ENCODE data around the gene DCTD. TPM values are rescaled to one million over a fixed set of nuclear protein-coding genes. Genes with fewer than 3 reads are reported as not detected.

The DCTD gene
- total and polyA plus RNA-seq, 2 of the 13 experiments (the other 11 are each of a cell fraction or from before 2014, with no cell fraction given), result 85.1 to 95.3 TPM

DNA sequence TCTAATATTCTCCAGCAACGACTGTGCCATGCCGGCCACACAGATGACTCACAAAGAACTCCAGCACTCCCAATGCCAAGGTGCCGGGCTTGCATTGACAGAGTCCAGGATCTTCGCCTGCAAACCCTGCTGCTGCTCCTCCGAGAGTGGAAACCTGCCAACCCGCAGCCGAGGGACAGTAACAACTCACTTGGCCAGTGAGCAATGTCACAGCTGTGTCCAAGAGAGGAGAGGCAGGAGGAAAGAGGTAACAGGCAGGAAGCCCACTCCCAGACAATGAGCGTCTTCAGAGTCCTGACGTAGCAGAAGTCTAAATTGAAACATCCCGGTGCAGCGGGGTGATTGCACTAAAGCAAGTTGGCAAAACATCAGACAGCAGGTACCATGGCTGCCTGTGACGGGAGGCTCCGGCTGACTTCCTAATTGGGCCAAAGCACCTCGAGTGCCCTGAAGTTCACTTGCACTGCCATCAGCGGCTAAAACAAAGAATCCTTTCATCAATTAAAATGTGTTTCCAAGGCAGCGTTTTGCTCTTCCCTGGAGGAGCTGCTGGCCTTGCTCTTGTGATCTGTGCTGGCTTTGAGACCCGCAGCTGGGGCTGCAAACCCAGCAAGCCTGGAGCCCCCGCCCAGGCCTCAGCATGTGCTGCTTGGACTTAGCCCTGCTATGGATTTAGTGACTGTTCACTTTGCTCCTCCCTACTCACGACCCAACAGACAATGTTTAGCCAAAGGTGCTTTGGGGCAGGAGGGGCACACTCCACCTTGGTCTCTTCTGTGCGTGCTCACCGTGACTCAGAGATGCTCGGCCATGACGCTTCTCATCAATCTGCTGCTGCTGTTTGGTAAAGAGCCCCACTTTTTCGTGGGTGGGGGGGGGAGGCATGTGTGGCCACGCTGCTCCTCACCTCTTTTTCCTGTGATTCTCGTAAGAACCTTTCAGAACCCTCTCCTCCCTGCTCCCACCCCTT, 36.5 kb downstream of the DCTD start (continued):
- TF ChIP-seq ZNF292 (CRISPR knock-in tag; IDR thresholded peaks at IDR 0.05; ENCODE audit: borderline replicate concordance, low read depth) (peak; percentile 95), THAP9 (CRISPR knock-in tag; IDR thresholded peaks at IDR 0.05; ENCODE audit: borderline replicate concordance) (peak; percentile 55; the same call in 1 of the 2 replicates), ATF2 (CRISPR knock-in tag; IDR thresholded peaks at IDR 0.05) (peak; percentile 72; the same call in 1 of the 2 replicates), KLF16 (CRISPR knock-in tag; IDR thresholded peaks at IDR 0.05) (peak in 1 of 2 experiments; percentile 69; a peak in 2 of 4 replicates), MTA1 (CRISPR knock-in tag; IDR thresholded peaks at IDR 0.05; ENCODE audit: borderline replicate concordance) (peak; percentile 78; the same call in 1 of the 2 replicates), ZZZ3 (CRISPR knock-in tag; IDR thresholded peaks at IDR 0.05; ENCODE audit: borderline replicate concordance) (no peak), STAT6 (CRISPR knock-in tag; IDR thresholded peaks at IDR 0.05; ENCODE audit: borderline replicate concordance) (peak; percentile 86; the same call in 1 of the 2 replicates), ISL2 (CRISPR knock-in tag; IDR thresholded peaks at IDR 0.05) (peak; percentile 63; the same call in 1 of the 2 replicates), HNF4G (IDR thresholded peaks at IDR 0.05; ENCODE audit: borderline replicate concordance, low read depth, low read length) (peak; percentile 87), HNF4G (CRISPR knock-in tag; IDR thresholded peaks at IDR 0.05; ENCODE audit: borderline replicate concordance, low read depth) (peak; percentile 79; the same call in 1 of the 2 replicates), U2AF1 (optimal IDR thresholded peaks at IDR 0.05; ENCODE audit: low read depth, low read length) (peak; percentile 6), ZBTB20 (CRISPR knock-in tag; IDR thresholded peaks at IDR 0.05; ENCODE audit: borderline replicate concordance, low read depth) (peak; percentile 61; the same call in 1 of the 2 replicates)
- TF ChIP-seq, protein P1, sequence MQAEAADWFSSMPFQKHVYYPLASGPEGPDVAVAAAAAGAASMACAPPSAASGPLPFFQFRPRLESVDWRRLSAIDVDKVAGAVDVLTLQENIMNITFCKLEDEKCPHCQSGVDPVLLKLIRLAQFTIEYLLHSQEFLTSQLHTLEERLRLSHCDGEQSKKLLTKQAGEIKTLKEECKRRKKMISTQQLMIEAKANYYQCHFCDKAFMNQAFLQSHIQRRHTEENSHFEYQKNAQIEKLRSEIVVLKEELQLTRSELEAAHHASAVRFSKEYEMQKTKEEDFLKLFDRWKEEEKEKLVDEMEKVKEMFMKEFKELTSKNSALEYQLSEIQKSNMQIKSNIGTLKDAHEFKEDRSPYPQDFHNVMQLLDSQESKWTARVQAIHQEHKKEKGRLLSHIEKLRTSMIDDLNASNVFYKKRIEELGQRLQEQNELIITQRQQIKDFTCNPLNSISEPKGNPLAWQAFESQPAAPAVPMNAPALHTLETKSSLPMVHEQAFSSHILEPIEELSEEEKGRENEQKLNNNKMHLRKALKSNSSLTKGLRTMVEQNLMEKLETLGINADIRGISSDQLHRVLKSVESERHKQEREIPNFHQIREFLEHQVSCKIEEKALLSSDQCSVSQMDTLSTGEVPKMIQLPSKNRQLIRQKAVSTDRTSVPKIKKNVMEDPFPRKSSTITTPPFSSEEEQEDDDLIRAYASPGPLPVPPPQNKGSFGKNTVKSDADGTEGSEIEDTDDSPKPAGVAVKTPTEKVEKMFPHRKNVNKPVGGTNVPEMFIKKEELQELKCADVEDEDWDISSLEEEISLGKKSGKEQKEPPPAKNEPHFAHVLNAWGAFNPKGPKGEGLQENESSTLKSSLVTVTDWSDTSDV (CRISPR knock-in tag; IDR thresholded peaks at IDR 0.05), result no peak
- TF ChIP-seq, protein P2, sequence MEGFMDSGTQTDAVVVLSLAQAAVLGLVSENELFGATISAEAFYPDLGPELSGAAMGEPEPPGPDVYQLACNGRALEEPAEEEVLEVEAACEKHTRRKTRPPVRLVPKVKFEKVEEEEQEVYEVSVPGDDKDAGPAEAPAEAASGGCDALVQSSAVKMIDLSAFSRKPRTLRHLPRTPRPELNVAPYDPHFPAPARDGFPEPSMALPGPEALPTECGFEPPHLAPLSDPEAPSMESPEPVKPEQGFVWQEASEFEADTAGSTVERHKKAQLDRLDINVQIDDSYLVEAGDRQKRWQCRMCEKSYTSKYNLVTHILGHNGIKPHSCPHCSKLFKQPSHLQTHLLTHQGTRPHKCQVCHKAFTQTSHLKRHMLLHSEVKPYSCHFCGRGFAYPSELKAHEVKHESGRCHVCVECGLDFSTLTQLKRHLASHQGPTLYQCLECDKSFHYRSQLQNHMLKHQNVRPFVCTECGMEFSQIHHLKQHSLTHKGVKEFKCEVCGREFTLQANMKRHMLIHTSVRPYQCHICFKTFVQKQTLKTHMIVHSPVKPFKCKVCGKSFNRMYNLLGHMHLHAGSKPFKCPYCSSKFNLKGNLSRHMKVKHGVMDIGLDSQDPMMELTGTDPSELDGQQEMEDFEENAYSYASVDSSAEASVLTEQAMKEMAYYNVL (CRISPR knock-in tag; IDR thresholded peaks at IDR 0.05; ENCODE audit: borderline replicate concordance), result peak; percentile 58; the same call in 1 of the 2 replicates

Measured in HepG2 (cell line).